ENCODE data around the gene OCLN. TPM values are rescaled to one million over a fixed set of nuclear protein-coding genes. Genes with fewer than 3 reads are reported as not detected.

Gene OCLN
- total RNA-seq, 1 donor from 2014 or later: 143 TPM

DNA sequence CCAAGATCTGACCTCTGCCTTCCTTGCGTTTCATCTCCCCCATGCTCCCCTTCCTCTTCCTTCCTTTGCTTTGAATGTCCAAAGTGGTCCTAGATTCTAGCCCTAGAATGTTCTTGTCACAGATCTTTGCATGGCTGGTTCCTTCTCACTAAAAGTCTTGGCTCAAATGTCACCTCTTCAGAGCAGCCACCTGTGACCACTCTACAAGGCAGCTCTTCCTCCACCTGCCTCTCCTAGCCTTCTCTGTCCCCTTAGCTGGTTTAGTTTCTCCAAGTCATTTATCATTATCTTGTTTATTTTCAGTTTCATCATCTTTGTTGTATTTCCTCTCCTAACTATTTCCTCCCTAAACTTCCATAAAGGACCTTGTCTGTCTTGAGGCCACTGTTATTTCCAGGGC lies 7.1 kb upstream of the OCLN start:
- Mint-ChIP-seq H3K4me1 (ENCODE audit: low read depth) (peaks cover 24% of the 10 kb centered on the region), H3K9me3 (ENCODE audit: low read depth) (no peaks in the 10 kb centered on the region), H3K36me3 (ENCODE audit: insufficient read depth) (no peaks in the 10 kb centered on the region), H3K27me3 (no peaks in the 10 kb centered on the region), H3K27ac (peak overlapping the region; percentile 53), H3K4me3 (ENCODE audit: low read depth) (no peak overlapping the region)
- TF ChIP-seq, protein P1, sequence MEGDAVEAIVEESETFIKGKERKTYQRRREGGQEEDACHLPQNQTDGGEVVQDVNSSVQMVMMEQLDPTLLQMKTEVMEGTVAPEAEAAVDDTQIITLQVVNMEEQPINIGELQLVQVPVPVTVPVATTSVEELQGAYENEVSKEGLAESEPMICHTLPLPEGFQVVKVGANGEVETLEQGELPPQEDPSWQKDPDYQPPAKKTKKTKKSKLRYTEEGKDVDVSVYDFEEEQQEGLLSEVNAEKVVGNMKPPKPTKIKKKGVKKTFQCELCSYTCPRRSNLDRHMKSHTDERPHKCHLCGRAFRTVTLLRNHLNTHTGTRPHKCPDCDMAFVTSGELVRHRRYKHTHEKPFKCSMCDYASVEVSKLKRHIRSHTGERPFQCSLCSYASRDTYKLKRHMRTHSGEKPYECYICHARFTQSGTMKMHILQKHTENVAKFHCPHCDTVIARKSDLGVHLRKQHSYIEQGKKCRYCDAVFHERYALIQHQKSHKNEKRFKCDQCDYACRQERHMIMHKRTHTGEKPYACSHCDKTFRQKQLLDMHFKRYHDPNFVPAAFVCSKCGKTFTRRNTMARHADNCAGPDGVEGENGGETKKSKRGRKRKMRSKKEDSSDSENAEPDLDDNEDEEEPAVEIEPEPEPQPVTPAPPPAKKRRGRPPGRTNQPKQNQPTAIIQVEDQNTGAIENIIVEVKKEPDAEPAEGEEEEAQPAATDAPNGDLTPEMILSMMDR (IDR thresholded peaks at IDR 0.05; ENCODE audit: unreplicated experiment): no peak
- DNase-seq (ENCODE audit: low spot score, unreplicated experiment): no peak

DNA sequence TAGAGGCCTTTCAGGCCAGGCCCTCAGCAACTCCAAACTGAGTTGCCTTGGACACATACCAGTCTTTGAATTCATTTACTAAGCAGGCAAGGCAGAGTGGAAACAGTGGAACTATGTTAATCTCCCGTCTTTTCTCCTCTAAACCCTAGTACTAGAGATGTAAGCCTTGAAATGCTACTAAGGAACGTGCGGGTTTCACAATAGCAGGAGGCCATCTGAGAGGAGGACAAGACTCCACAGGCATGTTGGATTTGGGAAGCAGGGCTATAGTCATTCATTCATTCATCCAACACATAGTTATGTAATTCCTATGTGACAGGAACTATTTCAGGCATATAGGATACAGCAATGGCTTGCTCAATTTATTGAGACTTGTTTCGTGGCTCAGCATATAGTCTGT lies 3.3 kb upstream of the OCLN start:
- H3K36me3 Mint-ChIP-seq (ENCODE audit: insufficient read depth): no peaks in the 10 kb centered on the region
- TF ChIP-seq, protein P1 (IDR thresholded peaks at IDR 0.05; ENCODE audit: unreplicated experiment): no peak
- no peaks in the 10 kb centered on the region for H3K27me3 Mint-ChIP-seq
- peak overlapping the region; percentile 69 for H3K27ac Mint-ChIP-seq
- no peak for DNase-seq (ENCODE audit: low spot score, unreplicated experiment)
- H3K4me1 Mint-ChIP-seq (ENCODE audit: low read depth): peaks cover 39% of the 10 kb centered on the region
- no peak overlapping the region for H3K4me3 Mint-ChIP-seq (ENCODE audit: low read depth)
- no peaks in the 10 kb centered on the region for H3K9me3 Mint-ChIP-seq (ENCODE audit: low read depth)

DNA sequence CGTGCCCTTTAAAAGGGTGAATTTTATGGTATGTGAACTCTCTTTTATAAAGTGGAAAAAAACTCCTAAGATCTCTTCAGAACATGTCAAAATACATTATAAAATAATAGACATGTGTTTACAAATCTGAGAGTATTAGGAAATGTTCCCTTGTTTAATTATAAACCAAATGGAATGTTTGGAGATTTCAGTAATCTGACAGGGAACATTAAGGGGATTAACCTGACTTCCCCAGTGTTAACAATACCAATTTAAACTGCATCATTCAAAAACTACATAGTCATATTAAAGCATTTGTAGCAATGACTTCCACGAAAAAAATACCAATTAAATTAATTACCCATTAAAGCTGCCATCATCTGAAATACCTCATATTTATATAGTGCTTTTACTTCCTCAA lies 1.6 kb upstream of the OCLN start:
- H3K9me3 Mint-ChIP-seq (ENCODE audit: low read depth): no peaks in the 10 kb centered on the region
- no peaks in the 10 kb centered on the region for H3K27me3 Mint-ChIP-seq
- H3K36me3 Mint-ChIP-seq (ENCODE audit: insufficient read depth): no peaks in the 10 kb centered on the region
- H3K4me3 Mint-ChIP-seq (ENCODE audit: low read depth): peak overlapping the region; percentile 91
- peak overlapping the region; percentile 3 for H3K27ac Mint-ChIP-seq
- no peak for DNase-seq (ENCODE audit: low spot score, unreplicated experiment)
- peaks cover 51% of the 10 kb centered on the region for H3K4me1 Mint-ChIP-seq (ENCODE audit: low read depth)
- TF ChIP-seq, protein P1 (IDR thresholded peaks at IDR 0.05; ENCODE audit: unreplicated experiment): no peak

DNA sequence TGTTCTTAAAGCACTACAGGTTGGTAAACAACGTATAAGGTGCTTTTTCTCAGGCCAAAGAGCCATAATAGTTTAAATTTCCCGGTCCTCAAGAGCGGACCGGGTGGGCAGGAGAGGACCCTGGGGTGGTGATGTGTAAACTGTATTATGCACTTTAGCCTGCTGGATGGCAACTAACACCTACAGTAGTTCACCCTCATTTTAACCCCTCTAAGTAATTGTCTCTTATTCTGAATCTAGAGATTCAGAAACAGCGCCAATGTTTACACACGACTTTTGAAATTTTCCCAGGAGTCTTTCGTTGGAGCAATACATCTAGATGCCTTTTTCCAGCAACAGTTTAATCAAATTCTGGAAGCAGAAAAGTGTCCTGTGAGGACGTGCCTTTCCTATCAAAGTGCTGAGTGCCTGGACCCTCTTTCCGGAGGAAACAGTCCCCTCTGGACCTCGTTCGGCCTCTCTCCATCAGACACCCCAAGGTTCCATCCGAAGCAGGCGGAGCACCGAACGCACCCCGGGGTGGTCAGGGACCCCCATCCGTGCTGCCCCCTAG lies 676 bp upstream of the OCLN start:
- Mint-ChIP-seq H3K27me3 (no peaks in the 10 kb centered on the region), H3K4me3 (ENCODE audit: low read depth) (peak overlapping the region; percentile 91), H3K27ac (peak overlapping the region; percentile 99), H3K4me1 (ENCODE audit: low read depth) (peaks cover 50% of the 10 kb centered on the region), H3K9me3 (ENCODE audit: low read depth) (no peaks in the 10 kb centered on the region), H3K36me3 (ENCODE audit: insufficient read depth) (peaks cover under 1% of the 10 kb centered on the region)
- TF ChIP-seq, protein P1 (IDR thresholded peaks at IDR 0.05; ENCODE audit: unreplicated experiment): no peak
- no peak for DNase-seq (ENCODE audit: low spot score, unreplicated experiment)

DNA sequence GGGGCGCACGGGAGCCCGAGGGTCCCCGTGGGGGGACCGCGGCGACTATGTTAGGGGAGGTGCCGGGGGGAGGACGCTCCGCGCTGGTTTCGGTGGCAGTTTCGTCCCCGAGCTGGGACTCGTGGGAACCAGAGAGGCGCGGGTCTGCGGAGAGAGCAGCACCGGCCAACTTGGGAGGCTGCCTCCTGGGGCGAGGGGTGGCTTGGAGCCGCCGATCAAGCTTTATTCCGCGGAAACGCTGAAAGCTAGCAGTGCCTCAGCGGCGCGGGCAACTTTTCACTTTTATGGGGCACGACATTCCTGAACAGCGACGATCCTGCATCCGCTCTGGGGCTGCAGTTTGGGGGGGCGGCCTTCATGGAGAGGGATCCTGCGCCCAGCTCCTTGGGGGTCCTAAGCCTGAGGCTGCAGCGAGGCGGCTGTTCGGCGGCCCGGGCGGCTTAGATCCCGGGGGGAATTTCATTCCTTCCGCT lies 369 bp downstream of the OCLN start:
- H3K27me3 Mint-ChIP-seq: no peaks in the 10 kb centered on the region

More for the DNA sequence above, 369 bp downstream of the OCLN start:
- Mint-ChIP-seq H3K4me3 (ENCODE audit: low read depth) (peak overlapping the region; percentile 91), H3K36me3 (ENCODE audit: insufficient read depth) (peaks cover 4% of the 10 kb centered on the region), H3K9me3 (ENCODE audit: low read depth) (no peaks in the 10 kb centered on the region), H3K4me1 (ENCODE audit: low read depth) (peaks cover 53% of the 10 kb centered on the region), H3K27ac (peak overlapping the region; percentile 99)
- DNase-seq (ENCODE audit: low spot score, unreplicated experiment): no peak
- TF ChIP-seq, protein P1 (IDR thresholded peaks at IDR 0.05; ENCODE audit: unreplicated experiment): no peak
